ENCODE data around the gene ZNF423.

GRCh38 chr16:49453983-49454382, 401.9 kb downstream of the ZNF423 start:
- no peak for TF ChIP-seq POLR2A (IDR thresholded peaks at IDR 0.05)
- no peak for TF ChIP-seq CTCF (IDR thresholded peaks at IDR 0.05)

All from lower leg skin (tissue), 3 donors.